ENCODE data around the gene GLTP. TPM values are rescaled to one million over a fixed set of nuclear protein-coding genes. Genes with fewer than 3 reads are reported as not detected.

GLTP gene
- total RNA-seq, 1 experiment from 2014 or later = 25.8 TPM

DNA sequence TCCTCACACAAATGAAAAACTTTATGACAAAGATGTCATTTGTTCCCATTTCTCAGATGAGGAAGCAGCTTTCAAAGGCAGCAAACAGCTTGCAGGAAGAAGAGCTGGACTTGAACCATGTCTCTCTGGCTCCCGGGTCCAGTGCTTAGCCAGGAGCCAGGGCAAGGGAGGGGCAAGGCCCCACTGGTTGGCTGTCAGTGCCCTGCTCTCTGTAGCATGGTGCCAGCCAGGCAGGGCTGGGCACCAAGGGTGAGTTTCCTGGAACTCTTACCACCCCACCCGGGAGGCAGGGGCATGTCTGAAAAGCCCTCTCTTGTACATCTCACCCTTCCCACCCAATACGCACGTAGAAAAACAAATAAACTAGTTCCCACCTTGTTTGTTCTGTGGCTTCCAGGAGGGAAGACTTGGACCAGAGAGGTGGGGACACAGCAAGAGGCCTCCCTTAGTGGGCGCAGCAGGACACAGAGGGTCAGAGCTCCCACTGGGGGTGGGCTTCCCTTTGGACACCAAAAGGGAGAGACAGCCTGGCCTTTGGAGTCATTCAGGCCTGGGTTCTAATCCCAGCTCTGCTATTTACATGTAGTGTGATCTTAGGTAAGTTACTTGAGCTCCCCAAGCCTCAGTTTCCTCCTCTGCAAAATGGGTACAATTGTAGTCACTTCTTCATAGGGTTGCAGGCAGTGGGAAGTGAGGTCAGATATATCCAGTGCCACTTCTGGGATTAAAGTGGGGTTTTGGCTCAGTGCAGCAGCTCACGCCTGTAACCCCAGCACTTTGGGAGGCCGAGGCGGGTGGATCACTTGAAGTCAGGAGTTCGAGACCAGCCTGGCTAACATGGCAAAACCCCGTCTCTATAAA lies 64.4 kb downstream of the GLTP start (continued):
- TF ChIP-seq E2F4 (CRISPR knock-in tag; IDR thresholded peaks at IDR 0.05; ENCODE audit: borderline replicate concordance, low read depth) (no peak), IRF2 (CRISPR knock-in tag; IDR thresholded peaks at IDR 0.05; ENCODE audit: borderline replicate concordance, low read depth) (no peak), JUN (CRISPR knock-in tag; IDR thresholded peaks at IDR 0.05) (no peak)
- TF ChIP-seq, protein P1, sequence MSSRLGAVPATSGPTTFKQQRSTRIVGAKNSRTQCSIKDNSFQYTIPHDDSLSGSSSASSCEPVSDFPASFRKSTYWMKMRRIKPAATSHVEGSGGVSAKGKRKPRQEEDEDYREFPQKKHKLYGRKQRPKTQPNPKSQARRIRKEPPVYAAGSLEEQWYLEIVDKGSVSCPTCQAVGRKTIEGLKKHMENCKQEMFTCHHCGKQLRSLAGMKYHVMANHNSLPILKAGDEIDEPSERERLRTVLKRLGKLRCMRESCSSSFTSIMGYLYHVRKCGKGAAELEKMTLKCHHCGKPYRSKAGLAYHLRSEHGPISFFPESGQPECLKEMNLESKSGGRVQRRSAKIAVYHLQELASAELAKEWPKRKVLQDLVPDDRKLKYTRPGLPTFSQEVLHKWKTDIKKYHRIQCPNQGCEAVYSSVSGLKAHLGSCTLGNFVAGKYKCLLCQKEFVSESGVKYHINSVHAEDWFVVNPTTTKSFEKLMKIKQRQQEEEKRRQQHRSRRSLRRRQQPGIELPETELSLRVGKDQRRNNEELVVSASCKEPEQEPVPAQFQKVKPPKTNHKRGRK (CRISPR knock-in tag; IDR thresholded peaks at IDR 0.05; ENCODE audit: borderline replicate concordance) = no peak
- TF ChIP-seq, protein P2, sequence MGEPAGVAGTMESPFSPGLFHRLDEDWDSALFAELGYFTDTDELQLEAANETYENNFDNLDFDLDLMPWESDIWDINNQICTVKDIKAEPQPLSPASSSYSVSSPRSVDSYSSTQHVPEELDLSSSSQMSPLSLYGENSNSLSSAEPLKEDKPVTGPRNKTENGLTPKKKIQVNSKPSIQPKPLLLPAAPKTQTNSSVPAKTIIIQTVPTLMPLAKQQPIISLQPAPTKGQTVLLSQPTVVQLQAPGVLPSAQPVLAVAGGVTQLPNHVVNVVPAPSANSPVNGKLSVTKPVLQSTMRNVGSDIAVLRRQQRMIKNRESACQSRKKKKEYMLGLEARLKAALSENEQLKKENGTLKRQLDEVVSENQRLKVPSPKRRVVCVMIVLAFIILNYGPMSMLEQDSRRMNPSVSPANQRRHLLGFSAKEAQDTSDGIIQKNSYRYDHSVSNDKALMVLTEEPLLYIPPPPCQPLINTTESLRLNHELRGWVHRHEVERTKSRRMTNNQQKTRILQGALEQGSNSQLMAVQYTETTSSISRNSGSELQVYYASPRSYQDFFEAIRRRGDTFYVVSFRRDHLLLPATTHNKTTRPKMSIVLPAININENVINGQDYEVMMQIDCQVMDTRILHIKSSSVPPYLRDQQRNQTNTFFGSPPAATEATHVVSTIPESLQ (CRISPR knock-in tag; IDR thresholded peaks at IDR 0.05) = no peak

- Mint-ChIP-seq H3K27me3 (ENCODE audit: low read depth) (no peaks in the 10 kb centered on the region), H3K36me3 (no peaks in the 10 kb centered on the region), H3K4me1 (no peaks in the 10 kb centered on the region), H3K9me3 (no peaks in the 10 kb centered on the region), H3K4me3 (no peak overlapping the region), H3K27ac (no peak overlapping the region)
- ATAC-seq = no peak
- TF ChIP-seq TCF7 (CRISPR knock-in tag; IDR thresholded peaks at IDR 0.05; ENCODE audit: low read depth) (no peak), ZNF317 (CRISPR knock-in tag; IDR thresholded peaks at IDR 0.05; ENCODE audit: borderline replicate concordance, low read depth) (no peak), ZNF671 (CRISPR knock-in tag; IDR thresholded peaks at IDR 0.05) (no peak), NFATC4 (CRISPR knock-in tag; IDR thresholded peaks at IDR 0.05) (no peak), FOXP4 (CRISPR knock-in tag; IDR thresholded peaks at IDR 0.05) (no peak), MAX (CRISPR knock-in tag; IDR thresholded peaks at IDR 0.05) (no peak), KAT7 (CRISPR knock-in tag; IDR thresholded peaks at IDR 0.05; ENCODE audit: borderline replicate concordance) (no peak), MLX (CRISPR knock-in tag; IDR thresholded peaks at IDR 0.05) (no peak)
- CTCF ChIA-PET = interaction anchor here (1.1 to 1.9 kb wide), 4 partner anchors 10 to 38 kb away, joined by 3 to 5 read pairs (median 4); no protein-coding TSS in a partner anchor
- DNase-seq (ENCODE audit: low spot score) = no peak
- POLR2A ChIA-PET = no interaction called here
These were observed 65.1 kb downstream of the GLTP start for GRCh38 chr12:109815225-109815624.

DNA sequence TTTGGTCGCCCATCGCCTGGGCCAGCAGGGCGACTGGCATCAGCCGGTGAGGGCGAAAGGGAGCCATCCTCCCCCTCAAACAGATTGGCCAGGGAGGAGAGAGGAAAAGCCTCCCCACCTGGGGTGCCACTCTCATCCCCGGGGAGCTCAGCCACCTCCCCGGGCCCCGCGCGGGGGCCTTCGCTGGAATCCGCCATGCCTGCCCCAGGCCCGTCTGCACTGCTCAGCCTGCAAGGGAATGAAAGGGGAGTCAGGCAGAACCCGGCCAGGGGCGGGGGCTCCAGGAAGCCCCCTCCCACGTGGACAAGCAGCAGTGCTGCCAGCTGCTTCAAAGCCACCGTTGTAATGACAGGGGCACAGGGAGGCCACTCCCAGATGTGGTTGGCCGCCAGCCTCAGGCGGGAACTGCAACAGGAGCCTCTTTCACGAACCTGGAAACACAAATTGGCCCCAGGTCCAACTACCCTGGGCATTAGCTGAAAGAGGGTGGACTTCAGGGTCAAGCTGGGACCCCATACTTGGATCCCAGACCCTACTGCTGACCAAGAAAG lies 65.7 kb downstream of the GLTP start:
- ChIA-PET CTCF (interaction anchor here (1.1 to 1.9 kb wide), 4 partner anchors 9 to 39 kb away, joined by 3 to 5 read pairs (median 4); no protein-coding TSS in a partner anchor), POLR2A (no interaction called here)
- TF ChIP-seq ATF1 (CRISPR knock-in tag; IDR thresholded peaks at IDR 0.05) = no peak
- no peaks in the 10 kb centered on the region for H3K27me3 Mint-ChIP-seq (ENCODE audit: low read depth)
- H3K36me3 Mint-ChIP-seq = no peaks in the 10 kb centered on the region
- H3K9me3 Mint-ChIP-seq = no peaks in the 10 kb centered on the region
- no peak overlapping the region for H3K4me3 Mint-ChIP-seq
- no peak for ATAC-seq
- H3K4me1 Mint-ChIP-seq = no peaks in the 10 kb centered on the region
- DNase-seq (ENCODE audit: low spot score) = no peak
- no peak overlapping the region for H3K27ac Mint-ChIP-seq

Measured in WTC11 (cell line).